Measurements from ENCODE around the gene MUC15.

MUC15 gene

DNA sequence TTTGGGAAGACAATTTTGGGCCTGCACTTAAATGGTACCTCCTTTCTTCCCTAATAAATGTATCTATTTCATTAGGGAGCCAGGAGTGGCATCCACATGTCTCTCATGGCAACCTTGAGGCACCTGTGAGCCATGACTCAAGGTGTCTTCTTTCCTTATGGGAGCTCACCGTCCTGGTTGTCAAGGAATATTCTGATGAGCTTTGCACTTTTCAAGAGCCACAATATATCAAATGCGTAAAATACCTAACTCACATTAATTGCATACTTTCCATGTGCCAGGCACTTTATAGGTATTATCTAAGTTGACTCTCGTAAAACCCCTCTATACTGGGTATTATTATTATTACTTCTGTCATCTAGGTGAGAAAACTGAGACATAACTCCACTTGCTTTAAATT lies 32.5 kb downstream of the MUC15 start:
- no peaks in the 10 kb centered on the region for H3K9me3 ChIP-seq (ENCODE audit: control insufficient read depth, low read length)
- no peaks in the 10 kb centered on the region for H3K36me3 ChIP-seq (ENCODE audit: control insufficient read depth, insufficient read depth, low read length)
- no peak overlapping the region for H3K4me3 ChIP-seq (ENCODE audit: extremely low read depth, insufficient read depth, low read length, poor library complexity, severe bottlenecking)
- no peak overlapping the region for H3K27ac ChIP-seq (ENCODE audit: low read depth, low read length, severe bottlenecking)
- no peaks in the 10 kb centered on the region for H3K4me1 ChIP-seq (ENCODE audit: control insufficient read depth, insufficient read depth, low read length, poor library complexity, severe bottlenecking)
- 88 to 100% methylated on average over 1 of the region's 3 CpGs for WGBS, 2 experiments (ENCODE audit: insufficient coverage in 2 of 2)

DNA sequence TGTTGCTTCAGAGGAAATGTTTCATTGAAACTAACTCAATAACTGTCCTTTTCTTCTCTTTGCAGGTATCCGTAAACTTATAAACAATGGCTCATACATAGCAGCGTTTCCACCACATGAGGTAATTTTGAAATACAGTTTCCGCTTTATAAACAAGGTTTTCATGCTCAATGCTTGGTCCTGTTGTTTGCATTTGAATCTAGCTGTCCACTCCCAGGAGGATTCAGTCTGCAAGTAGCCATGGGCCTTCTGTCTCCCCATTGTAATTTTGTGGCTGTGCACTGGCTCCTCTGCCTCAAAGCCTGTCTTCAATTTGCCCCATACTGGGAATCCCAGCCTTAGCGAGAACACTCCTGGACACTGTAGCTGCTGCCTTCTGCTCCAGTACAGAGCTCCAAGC lies 34.7 kb downstream of the MUC15 start:
- WGBS, 2 experiments (ENCODE audit: insufficient coverage in 2 of 2), result 87 to 100% methylated on average over 3 to 4 of the region's 4 CpGs
- Histone ChIP-seq H3K27ac (ENCODE audit: low read depth, low read length, severe bottlenecking) (no peak overlapping the region), H3K36me3 (ENCODE audit: control insufficient read depth, insufficient read depth, low read length) (no peaks in the 10 kb centered on the region), H3K4me1 (ENCODE audit: control insufficient read depth, insufficient read depth, low read length, poor library complexity, severe bottlenecking) (no peaks in the 10 kb centered on the region), H3K9me3 (ENCODE audit: control insufficient read depth, low read length) (no peaks in the 10 kb centered on the region), H3K4me3 (ENCODE audit: extremely low read depth, insufficient read depth, low read length, poor library complexity, severe bottlenecking) (no peak overlapping the region)

DNA sequence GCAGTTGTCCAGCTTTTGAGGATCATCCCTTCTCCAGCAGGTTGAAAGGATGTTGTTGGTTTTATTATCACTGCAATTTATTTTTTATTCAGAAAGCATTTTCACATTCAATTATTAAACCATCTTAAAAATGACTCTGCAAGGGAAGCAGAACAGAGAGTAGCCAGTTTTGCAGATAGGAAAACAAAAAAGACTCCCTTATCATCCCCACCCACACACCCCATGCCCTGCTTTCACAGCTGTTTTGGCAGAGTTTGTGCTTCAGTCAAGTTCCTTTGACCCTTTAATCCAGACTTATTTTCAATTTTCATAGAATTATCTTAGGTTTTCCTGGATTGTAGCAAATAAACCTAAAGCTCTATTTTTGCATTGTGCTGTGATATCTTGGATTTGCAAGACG lies 44.4 kb downstream of the MUC15 start:
- H3K27ac ChIP-seq (ENCODE audit: low read depth, low read length, severe bottlenecking), result no peak overlapping the region
- H3K36me3 ChIP-seq (ENCODE audit: control insufficient read depth, insufficient read depth, low read length), result no peaks in the 10 kb centered on the region
- H3K9me3 ChIP-seq (ENCODE audit: control insufficient read depth, low read length), result no peaks in the 10 kb centered on the region
- no peaks in the 10 kb centered on the region for H3K4me1 ChIP-seq (ENCODE audit: control insufficient read depth, insufficient read depth, low read length, poor library complexity, severe bottlenecking)
- WGBS, 2 experiments (ENCODE audit: insufficient coverage in 2 of 2), result no CpG with 5 or more reads among the region's 1 CpG
- H3K4me3 ChIP-seq (ENCODE audit: extremely low read depth, insufficient read depth, low read length, poor library complexity, severe bottlenecking), result no peak overlapping the region

DNA sequence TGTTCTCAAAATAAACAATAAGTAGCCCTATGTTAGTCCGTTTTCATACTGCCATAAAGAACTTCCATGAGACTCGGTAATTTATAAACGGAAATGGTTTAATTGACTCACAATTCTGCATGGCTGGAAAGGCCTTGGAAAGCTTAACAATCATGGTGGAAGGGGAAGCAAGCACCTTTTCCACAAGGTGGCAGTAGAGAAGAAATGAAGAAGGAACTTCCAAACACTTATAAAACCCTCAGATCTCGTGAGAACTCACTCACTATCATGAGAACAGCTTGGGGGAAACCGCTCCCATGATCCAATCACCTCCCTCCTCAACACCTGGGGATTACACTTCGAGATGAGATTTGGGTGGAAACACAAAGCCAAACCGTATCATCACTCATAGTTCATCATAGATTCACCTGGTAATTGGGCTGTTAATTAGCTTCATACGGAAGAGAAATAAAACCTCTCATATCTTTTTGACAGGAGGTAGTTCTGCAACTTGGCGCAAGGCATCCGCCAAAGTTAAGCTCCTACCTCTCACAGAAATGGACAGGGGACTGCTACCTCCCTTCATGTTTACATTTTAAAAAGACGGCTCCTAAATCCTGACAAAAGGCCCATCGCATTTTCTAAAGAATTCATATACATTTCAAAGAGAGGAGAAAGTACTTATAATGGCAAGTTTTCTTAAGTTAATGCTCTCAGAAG lies 49.0 kb downstream of the MUC15 start:
- H3K4me1 ChIP-seq (ENCODE audit: control insufficient read depth, insufficient read depth, low read length, poor library complexity, severe bottlenecking), result peaks cover 4% of the 10 kb centered on the region
- no peaks in the 10 kb centered on the region for H3K36me3 ChIP-seq (ENCODE audit: control insufficient read depth, insufficient read depth, low read length)
- H3K9me3 ChIP-seq (ENCODE audit: control insufficient read depth, low read length), result no peaks in the 10 kb centered on the region
- WGBS, 2 experiments (ENCODE audit: insufficient coverage in 2 of 2), result 62 to 80% methylated on average over 4 to 5 of the region's 12 CpGs
- H3K4me3 ChIP-seq (ENCODE audit: extremely low read depth, insufficient read depth, low read length, poor library complexity, severe bottlenecking), result no peak overlapping the region
- no peak overlapping the region for H3K27ac ChIP-seq (ENCODE audit: low read depth, low read length, severe bottlenecking)

DNA sequence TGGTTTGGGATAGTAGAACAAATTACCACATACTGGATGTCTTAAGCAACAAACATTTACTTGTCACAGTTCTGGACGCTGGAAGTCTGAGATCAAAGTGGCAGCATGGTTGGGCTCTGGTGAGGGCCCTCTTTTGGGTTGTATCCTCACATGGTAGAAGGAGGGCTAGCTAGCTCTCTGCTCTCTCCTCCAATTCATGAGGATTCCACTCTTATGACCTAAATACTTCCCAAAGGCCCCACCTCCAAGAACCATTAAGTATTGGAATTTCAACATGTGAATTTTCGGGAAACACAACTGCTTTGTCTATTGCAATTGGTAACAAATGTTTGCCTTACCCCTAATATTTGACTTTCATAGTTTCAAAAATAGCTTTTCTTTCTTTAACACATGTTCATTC lies 52.6 kb downstream of the MUC15 start:
- Histone ChIP-seq H3K9me3 (ENCODE audit: control insufficient read depth, low read length) (no peaks in the 10 kb centered on the region), H3K4me1 (ENCODE audit: control insufficient read depth, insufficient read depth, low read length, poor library complexity, severe bottlenecking) (peaks cover 4% of the 10 kb centered on the region), H3K4me3 (ENCODE audit: extremely low read depth, insufficient read depth, low read length, poor library complexity, severe bottlenecking) (no peak overlapping the region), H3K36me3 (ENCODE audit: control insufficient read depth, insufficient read depth, low read length) (no peaks in the 10 kb centered on the region), H3K27ac (ENCODE audit: low read depth, low read length, severe bottlenecking) (no peak overlapping the region)
- WGBS, 2 experiments (ENCODE audit: insufficient coverage in 2 of 2), result no CpG with 5 or more reads among the region's 2 CpGs

DNA sequence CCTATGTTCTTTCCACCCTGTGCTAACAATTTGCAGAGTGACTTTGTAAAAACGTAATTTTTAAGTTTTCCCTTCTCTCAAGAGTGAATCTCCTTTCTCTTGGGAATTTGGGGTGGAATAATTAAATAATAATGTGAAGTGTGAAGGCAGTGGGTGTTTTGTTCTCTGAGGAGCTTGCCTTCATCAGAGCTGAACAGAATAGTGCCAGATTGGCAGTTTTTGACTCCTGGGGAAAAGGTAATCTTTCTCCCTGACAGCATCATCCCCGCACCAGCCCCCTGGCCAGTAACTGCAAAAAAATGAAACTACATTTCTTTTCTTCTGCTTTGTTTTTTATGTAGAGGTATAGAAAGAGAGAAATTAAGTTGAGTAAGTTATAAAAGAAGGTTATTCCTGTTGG lies 59.9 kb downstream of the MUC15 start:
- Histone ChIP-seq H3K9me3 (ENCODE audit: control insufficient read depth, low read length) (no peaks in the 10 kb centered on the region), H3K4me1 (ENCODE audit: control insufficient read depth, insufficient read depth, low read length, poor library complexity, severe bottlenecking) (no peaks in the 10 kb centered on the region), H3K27ac (ENCODE audit: low read depth, low read length, severe bottlenecking) (no peak overlapping the region), H3K4me3 (ENCODE audit: extremely low read depth, insufficient read depth, low read length, poor library complexity, severe bottlenecking) (no peak overlapping the region), H3K36me3 (ENCODE audit: control insufficient read depth, insufficient read depth, low read length) (no peaks in the 10 kb centered on the region)
- WGBS, 2 experiments (ENCODE audit: insufficient coverage in 2 of 2), result no CpG with 5 or more reads among the region's 2 CpGs

DNA sequence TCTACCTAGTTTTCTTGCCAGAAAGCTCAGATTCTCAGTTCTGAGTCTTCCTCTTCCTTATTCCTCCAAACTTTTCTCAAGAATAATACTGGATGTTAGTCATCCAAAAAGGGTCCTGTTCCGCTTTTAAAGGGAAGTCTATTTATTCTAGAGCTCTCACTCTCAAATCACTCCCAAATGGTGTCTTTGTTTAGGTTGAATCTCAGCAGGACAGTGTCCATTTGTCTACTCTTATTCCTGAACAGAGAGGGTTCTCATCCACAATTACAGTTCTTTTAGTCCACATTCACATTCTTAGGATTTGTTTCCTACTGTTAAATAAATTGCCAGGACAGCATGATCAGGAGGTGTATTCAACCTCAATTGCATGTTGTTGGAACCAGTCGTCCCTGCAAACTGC lies 61.3 kb downstream of the MUC15 start:
- H3K36me3 ChIP-seq (ENCODE audit: control insufficient read depth, insufficient read depth, low read length), result no peaks in the 10 kb centered on the region
- no peak overlapping the region for H3K4me3 ChIP-seq (ENCODE audit: extremely low read depth, insufficient read depth, low read length, poor library complexity, severe bottlenecking)
- no peak overlapping the region for H3K27ac ChIP-seq (ENCODE audit: low read depth, low read length, severe bottlenecking)
- H3K4me1 ChIP-seq (ENCODE audit: control insufficient read depth, insufficient read depth, low read length, poor library complexity, severe bottlenecking), result no peaks in the 10 kb centered on the region
- H3K9me3 ChIP-seq (ENCODE audit: control insufficient read depth, low read length), result no peaks in the 10 kb centered on the region
- WGBS, 2 experiments (ENCODE audit: insufficient coverage in 2 of 2), result 50 to 63% methylated on average over 1 to 2 of the region's 2 CpGs

DNA sequence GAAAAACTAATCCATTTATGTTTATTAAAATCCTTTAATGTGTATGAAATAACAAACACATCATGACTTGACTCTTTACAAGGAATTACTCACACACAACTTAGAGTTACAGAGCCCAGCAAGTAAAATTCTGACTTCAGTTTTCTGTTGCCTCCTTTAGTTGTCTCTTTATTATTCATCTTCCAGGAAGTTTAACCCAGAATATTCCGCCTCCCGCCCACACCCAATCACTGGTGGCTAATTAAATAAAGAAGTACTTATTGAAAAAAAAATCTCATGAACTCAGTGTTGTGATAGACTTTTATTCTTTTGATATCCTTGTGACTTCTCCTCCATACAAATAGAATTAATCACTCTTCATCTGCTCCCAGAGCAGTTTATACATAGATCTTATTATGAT lies 61.9 kb downstream of the MUC15 start:
- Histone ChIP-seq H3K9me3 (ENCODE audit: control insufficient read depth, low read length) (no peaks in the 10 kb centered on the region), H3K4me1 (ENCODE audit: control insufficient read depth, insufficient read depth, low read length, poor library complexity, severe bottlenecking) (no peaks in the 10 kb centered on the region), H3K36me3 (ENCODE audit: control insufficient read depth, insufficient read depth, low read length) (no peaks in the 10 kb centered on the region), H3K27ac (ENCODE audit: low read depth, low read length, severe bottlenecking) (no peak overlapping the region), H3K4me3 (ENCODE audit: extremely low read depth, insufficient read depth, low read length, poor library complexity, severe bottlenecking) (no peak overlapping the region)
- whole genome bisulfite sequencing, 2 experiments (ENCODE audit: insufficient coverage in 2 of 2), result no CpG with 5 or more reads among the region's 2 CpGs
